ENCODE results near the gene U2SURP. TPM values are rescaled to one million over a fixed set of nuclear protein-coding genes. Genes with fewer than 3 reads are reported as not detected.
A peak's percentile ranks its signal among the peaks of the same experiment; 100 is the strongest.

The U2SURP gene
- total RNA-seq, 1 donor from 2014 or later, result 156 TPM

DNA sequence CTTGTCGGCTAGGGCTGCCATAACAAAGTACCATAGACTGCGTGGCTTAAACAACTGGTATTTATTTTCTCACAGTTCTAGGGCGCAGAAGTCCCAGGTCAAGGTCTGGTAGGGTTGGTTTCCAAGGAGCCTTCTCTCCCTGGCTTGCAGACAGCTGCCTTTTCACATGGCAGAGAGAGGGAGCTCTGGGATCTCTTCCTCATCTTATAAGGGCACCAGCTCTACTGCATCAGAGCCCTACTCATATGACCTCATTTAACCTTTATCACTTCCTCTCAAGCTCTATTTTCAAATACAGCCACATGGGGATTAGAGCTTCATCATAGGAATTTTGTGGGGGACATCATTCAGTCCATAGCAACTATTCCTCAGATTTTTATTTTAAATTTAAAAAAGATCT is 20.3 kb upstream of the U2SURP start:
- H3K36me3 Mint-ChIP-seq (ENCODE audit: insufficient read depth), result no peaks in the 10 kb centered on the region
- peaks cover 3% of the 10 kb centered on the region for H3K27me3 Mint-ChIP-seq
- H3K4me3 Mint-ChIP-seq (ENCODE audit: low read depth), result no peak overlapping the region
- H3K4me1 Mint-ChIP-seq (ENCODE audit: low read depth), result no peaks in the 10 kb centered on the region
- TF ChIP-seq, protein P1, sequence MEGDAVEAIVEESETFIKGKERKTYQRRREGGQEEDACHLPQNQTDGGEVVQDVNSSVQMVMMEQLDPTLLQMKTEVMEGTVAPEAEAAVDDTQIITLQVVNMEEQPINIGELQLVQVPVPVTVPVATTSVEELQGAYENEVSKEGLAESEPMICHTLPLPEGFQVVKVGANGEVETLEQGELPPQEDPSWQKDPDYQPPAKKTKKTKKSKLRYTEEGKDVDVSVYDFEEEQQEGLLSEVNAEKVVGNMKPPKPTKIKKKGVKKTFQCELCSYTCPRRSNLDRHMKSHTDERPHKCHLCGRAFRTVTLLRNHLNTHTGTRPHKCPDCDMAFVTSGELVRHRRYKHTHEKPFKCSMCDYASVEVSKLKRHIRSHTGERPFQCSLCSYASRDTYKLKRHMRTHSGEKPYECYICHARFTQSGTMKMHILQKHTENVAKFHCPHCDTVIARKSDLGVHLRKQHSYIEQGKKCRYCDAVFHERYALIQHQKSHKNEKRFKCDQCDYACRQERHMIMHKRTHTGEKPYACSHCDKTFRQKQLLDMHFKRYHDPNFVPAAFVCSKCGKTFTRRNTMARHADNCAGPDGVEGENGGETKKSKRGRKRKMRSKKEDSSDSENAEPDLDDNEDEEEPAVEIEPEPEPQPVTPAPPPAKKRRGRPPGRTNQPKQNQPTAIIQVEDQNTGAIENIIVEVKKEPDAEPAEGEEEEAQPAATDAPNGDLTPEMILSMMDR (IDR thresholded peaks at IDR 0.05; ENCODE audit: unreplicated experiment), result no peak
- no peaks in the 10 kb centered on the region for H3K9me3 Mint-ChIP-seq (ENCODE audit: low read depth)
- H3K27ac Mint-ChIP-seq, result no peak overlapping the region
- no peak for DNase-seq (ENCODE audit: low spot score, unreplicated experiment)

DNA sequence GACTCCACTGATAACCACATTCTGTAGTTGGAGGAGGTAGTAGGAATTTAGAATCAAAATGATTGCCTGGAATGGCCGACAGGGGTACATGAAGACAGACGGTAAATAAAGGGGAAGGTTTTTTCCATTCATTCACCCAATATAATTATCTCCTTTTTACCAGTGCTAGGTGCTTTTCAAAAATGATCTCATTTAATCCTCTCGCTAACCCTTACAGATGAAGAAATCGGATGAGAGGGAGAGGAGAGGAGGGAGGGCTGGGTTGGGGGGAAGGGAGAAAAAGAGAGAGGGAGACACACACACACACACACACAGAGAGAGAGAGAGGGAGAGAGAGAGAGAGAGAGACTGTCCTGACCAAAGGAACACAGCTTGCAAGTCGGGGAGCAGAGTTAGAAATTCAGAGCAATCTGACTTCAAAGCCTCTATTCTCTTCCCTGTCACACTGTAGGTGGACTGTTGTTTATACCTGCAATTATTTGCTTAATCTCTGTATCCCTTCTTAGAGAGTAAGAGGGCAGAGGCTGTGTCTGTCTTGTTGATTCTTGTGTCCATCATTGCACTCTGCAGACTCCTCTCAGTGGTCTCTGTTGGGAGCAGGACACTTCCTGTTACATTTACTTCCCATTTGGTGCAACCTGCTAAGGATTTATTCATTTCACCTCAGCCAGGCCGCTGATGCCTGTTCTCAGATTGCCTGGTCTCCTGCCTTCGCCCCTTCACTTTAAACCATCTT is 19.2 kb upstream of the U2SURP start:
- Mint-ChIP-seq H3K4me1 (ENCODE audit: low read depth) (no peaks in the 10 kb centered on the region), H3K27ac (no peak overlapping the region), H3K27me3 (peaks cover 3% of the 10 kb centered on the region), H3K9me3 (ENCODE audit: low read depth) (no peaks in the 10 kb centered on the region), H3K4me3 (ENCODE audit: low read depth) (no peak overlapping the region), H3K36me3 (ENCODE audit: insufficient read depth) (no peaks in the 10 kb centered on the region)
- TF ChIP-seq, protein P1 (IDR thresholded peaks at IDR 0.05; ENCODE audit: unreplicated experiment), result no peak
- DNase-seq (ENCODE audit: low spot score, unreplicated experiment), result no peak

DNA sequence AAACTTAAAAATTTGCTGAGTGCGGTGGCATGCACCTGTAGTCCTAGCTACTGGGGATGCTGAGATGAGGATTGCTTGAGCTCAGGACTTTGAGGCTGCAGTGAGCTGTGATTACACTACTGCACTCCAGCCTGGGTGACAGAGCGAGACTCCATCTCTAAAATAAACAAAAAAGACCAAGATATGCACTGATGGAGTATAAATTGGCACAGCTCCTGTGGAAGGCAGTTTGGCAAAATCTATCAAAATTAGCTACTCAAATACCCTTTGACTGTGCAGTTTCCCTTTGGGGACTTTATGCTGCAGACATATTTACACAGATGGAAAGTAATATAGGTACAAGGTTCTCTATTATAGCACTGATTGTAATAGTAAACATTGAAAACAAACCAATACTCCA is 18.1 kb upstream of the U2SURP start:
- TF ChIP-seq, protein P1 (IDR thresholded peaks at IDR 0.05; ENCODE audit: unreplicated experiment), result no peak
- Mint-ChIP-seq H3K9me3 (ENCODE audit: low read depth) (no peaks in the 10 kb centered on the region), H3K4me3 (ENCODE audit: low read depth) (no peak overlapping the region), H3K36me3 (ENCODE audit: insufficient read depth) (no peaks in the 10 kb centered on the region), H3K27ac (no peak overlapping the region), H3K27me3 (peaks cover 3% of the 10 kb centered on the region), H3K4me1 (ENCODE audit: low read depth) (no peaks in the 10 kb centered on the region)
- no peak for DNase-seq (ENCODE audit: low spot score, unreplicated experiment)

DNA sequence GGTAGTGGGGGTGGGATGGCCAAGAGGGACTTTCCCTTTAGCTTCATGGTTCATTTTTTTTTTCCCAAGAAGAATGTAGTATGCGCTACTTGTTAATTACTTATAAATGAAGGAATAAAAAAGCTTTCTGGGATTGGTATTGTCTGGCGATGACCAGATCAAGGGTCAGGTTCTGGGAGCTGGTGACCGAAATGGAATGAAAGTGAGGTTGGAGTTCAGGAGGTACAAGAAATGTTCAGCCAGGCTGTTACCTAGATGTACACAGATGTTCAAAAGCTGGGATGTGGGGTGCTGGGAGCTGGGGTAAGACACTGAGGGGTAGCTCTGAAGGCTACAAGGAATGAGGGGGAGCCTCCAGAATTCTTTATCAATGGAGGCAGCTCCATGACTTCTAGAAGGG is 17.1 kb upstream of the U2SURP start:
- no peaks in the 10 kb centered on the region for H3K9me3 Mint-ChIP-seq (ENCODE audit: low read depth)
- DNase-seq (ENCODE audit: low spot score, unreplicated experiment), result no peak
- peaks cover 3% of the 10 kb centered on the region for H3K27me3 Mint-ChIP-seq
- H3K27ac Mint-ChIP-seq, result no peak overlapping the region
- no peaks in the 10 kb centered on the region for H3K36me3 Mint-ChIP-seq (ENCODE audit: insufficient read depth)
- TF ChIP-seq, protein P1 (IDR thresholded peaks at IDR 0.05; ENCODE audit: unreplicated experiment), result no peak
- H3K4me1 Mint-ChIP-seq (ENCODE audit: low read depth), result no peaks in the 10 kb centered on the region
- H3K4me3 Mint-ChIP-seq (ENCODE audit: low read depth), result no peak overlapping the region

DNA sequence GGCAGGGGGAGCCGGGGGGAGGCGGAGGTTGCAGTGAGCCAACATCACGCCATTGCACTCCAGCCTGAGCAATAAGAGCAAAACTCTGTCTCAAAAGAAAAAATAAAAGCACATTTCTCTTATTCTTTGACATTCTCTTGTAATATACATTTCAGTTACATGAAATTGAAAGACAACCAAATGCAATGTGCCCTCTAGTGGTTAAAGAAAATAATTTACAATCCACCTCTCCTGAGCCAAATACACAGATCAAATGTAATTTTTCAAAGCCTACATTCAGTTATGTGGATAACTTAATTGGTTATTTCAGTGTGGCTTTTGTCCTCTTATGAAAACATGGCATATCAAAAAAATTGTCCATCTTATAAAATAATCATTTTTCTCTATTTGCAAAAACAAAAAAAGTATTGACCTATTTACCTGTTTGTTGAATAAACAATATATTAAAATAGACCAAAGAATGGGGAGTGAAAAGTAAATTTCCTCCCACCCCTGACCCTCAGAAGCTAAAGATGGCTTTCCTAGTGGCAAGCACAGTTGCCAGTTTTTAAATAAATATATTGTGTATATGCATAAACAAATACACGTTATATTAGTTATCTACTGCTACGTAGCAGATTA is 14.2 kb upstream of the U2SURP start:
- Mint-ChIP-seq H3K36me3 (ENCODE audit: insufficient read depth) (no peaks in the 10 kb centered on the region), H3K4me1 (ENCODE audit: low read depth) (no peaks in the 10 kb centered on the region), H3K4me3 (ENCODE audit: low read depth) (no peak overlapping the region), H3K9me3 (ENCODE audit: low read depth) (no peaks in the 10 kb centered on the region), H3K27ac (no peak overlapping the region), H3K27me3 (no peaks in the 10 kb centered on the region)
- TF ChIP-seq, protein P1 (IDR thresholded peaks at IDR 0.05; ENCODE audit: unreplicated experiment), result peak; percentile 83
- DNase-seq (ENCODE audit: low spot score, unreplicated experiment), result no peak
